H1 (cell line): ENCODE results near the gene MRPL1. TPM values are rescaled to one million over a fixed set of nuclear protein-coding genes. Genes with fewer than 3 reads are reported as not detected.

ENCODE experiments used
- CTCF ChIA-PET: fragments of 300-600 bp; sonication (Branson Sonifier 250); formaldehyde crosslinking; loops from one replicate; lab custom pipeline; 2021; ENCODE audit not compliant: partially characterized antibody; lab: Charles Lee
- POLR2A ChIA-PET: fragments of 300-600 bp; sonication (Branson Sonifier 250); formaldehyde crosslinking; loops from one replicate; lab custom pipeline; 2021; ENCODE audit warnings: inconsistent platforms; ENCODE audit not compliant: partially characterized antibody; lab: Charles Lee
- DNase-seq, 2 experiments: peaks; one replicate each; pipeline versions ENCODE4 v3.0.0 to v3.0.0-alpha.2; 2010 to 2022; ENCODE audit warnings: low spot score in 2 of 2, low read depth in 1 of 2, mixed read lengths in 1 of 2
- FAIRE-seq: peaks from 2 replicates; lab custom pipeline; 2011; peaks lifted over from hg19 to GRCh38; lab: Jason Lieb, UNC
- H2AFZ ChIP-seq: 2 replicates; pipeline ENCODE4 v1.8.1; 2012; ENCODE audit warnings: low read length, inconsistent platforms
- H2AK5ac ChIP-seq: 2 replicates; pipeline ENCODE4 v1.6.1; 2013; ENCODE audit warnings: low read depth, low read length
- H2BK120ac ChIP-seq: replicated peaks from 2 replicates; pipeline ENCODE3; 2013; ENCODE audit warnings: low read depth, low read length, inconsistent platforms
- H2BK12ac ChIP-seq: 2 replicates; pipeline ENCODE4 v1.6.1; 2013; ENCODE audit warnings: low read depth, low read length
- H2BK15ac ChIP-seq: 2 replicates; pipeline ENCODE4 v1.6.1; 2013; ENCODE audit warnings: low read length
- H2BK20ac ChIP-seq: 2 replicates; pipeline ENCODE4 v1.6.1; 2013; ENCODE audit warnings: low read length
- H2BK5ac ChIP-seq: 2 replicates; pipeline ENCODE4 v1.6.1; 2013; ENCODE audit warnings: low read depth, low read length
- H3K14ac ChIP-seq: 2 replicates; pipeline ENCODE4 v1.6.1; 2013; ENCODE audit warnings: inconsistent platforms; ENCODE audit not compliant: insufficient read length
- H3K18ac ChIP-seq: 2 replicates; pipeline ENCODE4 v1.6.1; 2013; ENCODE audit warnings: low read length; ENCODE audit errors: extremely low read depth
- H3K23ac ChIP-seq: 2 replicates; pipeline ENCODE4 v1.6.1; 2013; ENCODE audit warnings: inconsistent platforms; ENCODE audit not compliant: insufficient read length
- H3K23me2 ChIP-seq: 2 replicates; pipeline ENCODE4 v1.6.1; 2013; ENCODE audit warnings: low read depth, low read length
- H3K27ac ChIP-seq: 2 replicates; pipeline ENCODE4 v1.6.1; 2011; ENCODE audit warnings: low read depth, low read length, inconsistent platforms
- H3K27me3 ChIP-seq, 4 experiments: replicated peaks in 1 of 4; 1 replicate in 1 of 4; 2 replicates in 3 of 4; pipeline versions ENCODE4 v1.6.1 to v1.8.1; 2011 to 2013; ENCODE audit warnings: low read length in 3 of 4, mild to moderate bottlenecking in 3 of 4, inconsistent platforms in 2 of 4, mixed read lengths in 2 of 4, moderate library complexity in 1 of 4; ENCODE audit not compliant: control insufficient read depth in 3 of 4, insufficient read depth in 3 of 4; ENCODE audit errors: extremely low read depth in 1 of 4
- H3K36me3 ChIP-seq, 4 experiments: 2 replicates each; pipeline versions ENCODE4 v1.6.1 to v1.8.1; 2011 to 2013; ENCODE audit warnings: mild to moderate bottlenecking in 4 of 4, low read length in 3 of 4, moderate library complexity in 2 of 4, control low read depth in 1 of 4, inconsistent platforms in 1 of 4; ENCODE audit not compliant: insufficient read depth in 4 of 4, control insufficient read depth in 2 of 4
- H3K4ac ChIP-seq: replicated peaks from 2 replicates; pipeline ENCODE3; 2013; ENCODE audit warnings: low read length, low read depth, mixed read lengths, inconsistent platforms; ENCODE audit not compliant: insufficient read length
- H3K4me1 ChIP-seq, 4 experiments: replicated peaks in 1 of 4; 1 replicate in 1 of 4; 2 replicates in 3 of 4; pipeline versions ENCODE4 v1.6.1 to v1.8.1; 2011 to 2013; ENCODE audit warnings: low read length in 3 of 4, inconsistent platforms in 2 of 4, mixed read lengths in 1 of 4; ENCODE audit not compliant: insufficient read depth in 4 of 4, control insufficient read depth in 3 of 4
- H3K4me2 ChIP-seq, 2 experiments: 2 replicates each; pipeline versions ENCODE4 v1.6.1 to v1.8.1; 2011 to 2013; ENCODE audit warnings: low read depth in 2 of 2, low read length in 2 of 2, control low read depth in 1 of 2, inconsistent platforms in 1 of 2, mild to moderate bottlenecking in 1 of 2; ENCODE audit not compliant: insufficient read depth in 1 of 2
- H3K4me3 ChIP-seq, 4 experiments: fragments of 200-600, 300-600 bp in 1 of 4; sonication (generic), shearing (Covaris generic), sonication (Bioruptor Twin) in 1 of 4; 2 replicates each; pipeline versions ENCODE4 v1.5.1 to v1.8.1; 2011 to 2016; ENCODE audit warnings: low read length in 4 of 4, low read depth in 3 of 4, control low read depth in 2 of 4, inconsistent platforms in 2 of 4, mild to moderate bottlenecking in 2 of 4, mixed read lengths in 1 of 4, moderate library complexity in 1 of 4; ENCODE audit not compliant: insufficient read depth in 2 of 4; ENCODE audit errors: extremely low read depth in 1 of 4
- H3K56ac ChIP-seq: replicated peaks from 2 replicates; pipeline ENCODE3; 2013; ENCODE audit warnings: low read depth, mild to moderate bottlenecking, mixed read lengths, low read length, inconsistent platforms; ENCODE audit not compliant: insufficient read length
- H3K79me1 ChIP-seq: 2 replicates; pipeline ENCODE4 v1.6.1; 2013; ENCODE audit warnings: low read depth, low read length, control low read depth
- H3K79me2 ChIP-seq, 2 experiments: 2 replicates each; pipeline versions ENCODE4 v1.6.1 to v1.8.1; 2012 to 2013; ENCODE audit warnings: low read length in 2 of 2, mild to moderate bottlenecking in 2 of 2, inconsistent platforms in 1 of 2; ENCODE audit not compliant: insufficient read depth in 2 of 2, control insufficient read depth in 1 of 2
- H3K9ac ChIP-seq, 4 experiments: replicated peaks in 1 of 4; 1 replicate in 1 of 4; 2 replicates in 3 of 4; pipeline versions ENCODE4 v1.6.1 to v1.8.1; 2011 to 2013; ENCODE audit warnings: low read depth in 3 of 4, low read length in 3 of 4, control low read depth in 2 of 4, mild to moderate bottlenecking in 2 of 4, moderate library complexity in 2 of 4, inconsistent platforms in 1 of 4; ENCODE audit errors: extremely low read depth in 1 of 4
- H3K9me3 ChIP-seq, 2 experiments: 2 replicates each; pipeline versions ENCODE4 v1.6.1 to v1.8.1; 2012 to 2013; ENCODE audit warnings: mild to moderate bottlenecking in 2 of 2, moderate library complexity in 2 of 2, control low read depth in 1 of 2, inconsistent platforms in 1 of 2, low read depth in 1 of 2, low read length in 1 of 2, mixed read lengths in 1 of 2; ENCODE audit not compliant: insufficient read depth in 2 of 2
- H4K20me1 ChIP-seq, 2 experiments: replicated peaks in 1 of 2; 2 replicates each; pipeline versions ENCODE3 to v1.8.1; 2011 to 2013; ENCODE audit warnings: inconsistent platforms in 2 of 2, low read length in 2 of 2, mild to moderate bottlenecking in 1 of 2; ENCODE audit not compliant: insufficient read depth in 2 of 2, control insufficient read depth in 1 of 2
- H4K5ac ChIP-seq: 2 replicates; pipeline ENCODE4 v1.6.1; 2013; ENCODE audit warnings: low read length, low read depth, mixed read lengths, inconsistent platforms; ENCODE audit not compliant: insufficient read length
- H4K8ac ChIP-seq: 2 replicates; pipeline ENCODE4 v1.8.0; 2013; ENCODE audit warnings: mild to moderate bottlenecking, moderate library complexity, low read length, inconsistent platforms; ENCODE audit not compliant: insufficient read depth; ENCODE audit errors: extremely low read depth
- H4K91ac ChIP-seq: replicated peaks from 2 replicates; pipeline ENCODE3; 2013; ENCODE audit warnings: low read length, mixed read lengths, inconsistent platforms; ENCODE audit not compliant: insufficient read length
- RNF2 ChIP-seq: fragments of 200-900, 300-1000 bp; sonication (generic); IDR thresholded peaks from 2 replicates; pipeline ENCODE4 v1.7.1; 2016; ENCODE audit warnings: borderline replicate concordance, low read depth, mild to moderate bottlenecking, antibody characterized with exemption, low read length; ENCODE audit not compliant: poor library complexity, severe bottlenecking; ENCODE audit errors: missing control alignments
- WGBS, 2 experiments: shearing (Covaris generic) in 1 of 2; methylation state at CpG; one replicate each; pipeline versions ENCODE4 v1.1.6 to v1.1.7; 2013 to 2015; ENCODE audit warnings: low lambda C conversion rate in 2 of 2, mixed read lengths in 2 of 2, inconsistent platforms in 1 of 2, low coverage in 1 of 2, missing lambda C conversion rate in 1 of 2; ENCODE audit not compliant: insufficient replicate concordance in 2 of 2, insufficient coverage in 1 of 2, insufficient read length in 1 of 2; ENCODE audit errors: extremely low coverage in 1 of 2, missing lambda C conversion rate in 1 of 2; 5-methylcytosine and 5-hydroxymethylcytosine counted together
- polyA plus RNA-seq, 7 experiments: library from polyadenylated mRNA; depleted of rRNA in 3 of 7; stranded (reverse) in 5 of 7; unstranded in 2 of 7; fragments of >200 nt in 5 of 7; fragments of 200-250 nt in 2 of 7; gene quantifications; 1 replicate in 5 of 7; 2 replicates in 1 of 7; 4 replicates in 1 of 7; pipeline versions ENCODE4 v1.2.1 to v1.2.3, GENCODE V29; 2011 to 2013; ENCODE audit warnings: missing spikeins in 2 of 7, mixed read lengths in 2 of 7
- total RNA-seq: library from RNA; stranded (reverse); fragmentation: NEBNext Ultra II Directional; extraction: Animal tissue kit (Norgen Biotek cat#: 25700); gene quantifications from 2 replicates; pipeline ENCODE4 v1.2.1, GENCODE V29; 2021

Gene MRPL1
- total and polyA plus RNA-seq, 2 of the 8 experiments (the other 6 are each of a cell fraction or from before 2014, with no cell fraction given) = 9.6 to 37.0 TPM

- no peak overlapping the region for H2BK12ac ChIP-seq
- H3K4ac ChIP-seq = no peak overlapping the region
- no peak overlapping the region for H3K9ac ChIP-seq
- H3K36me3 ChIP-seq = no peaks in the 10 kb centered on the region
- H3K79me1 ChIP-seq = no peaks in the 10 kb centered on the region
- no peak overlapping the region for H3K4me2 ChIP-seq
- no peak overlapping the region for H2BK15ac ChIP-seq
- H2BK20ac ChIP-seq = no peak overlapping the region
- no peak overlapping the region for H3K14ac ChIP-seq
- no peak for DNase-seq
- no peak overlapping the region for H3K23ac ChIP-seq
- 84% methylated on average over 2 of the region's 2 CpGs; no CpG with 5 or more reads in 1 of the 2 experiments for WGBS, 2 experiments
- H4K20me1 ChIP-seq = no peaks in the 10 kb centered on the region
- no peak overlapping the region for H2BK5ac ChIP-seq
- H3K9me3 ChIP-seq = no peaks in the 10 kb centered on the region
- no peak for FAIRE-seq
- H2AK5ac ChIP-seq = no peak overlapping the region
- no peak overlapping the region for H4K91ac ChIP-seq
- ChIA-PET POLR2A (interaction anchor here (0.5 to 1.3 kb wide), 2 partner anchors 17 to 98 kb away, joined by 3 read pairs; partner anchors contain the start of gene FRAS1), CTCF (interaction anchor here (0.6 to 1.8 kb wide), 6 partner anchors 14 to 575 kb away, joined by 3 to 4 read pairs (median 3); no protein-coding TSS in a partner anchor)
- no peak overlapping the region for H4K5ac ChIP-seq
- no peaks in the 10 kb centered on the region for H3K27me3 ChIP-seq
- H3K4me3 ChIP-seq = no peak overlapping the region
- H4K8ac ChIP-seq = no peak overlapping the region
- H3K79me2 ChIP-seq = no peaks in the 10 kb centered on the region
- no peak overlapping the region for H3K56ac ChIP-seq
- no peak overlapping the region for H3K27ac ChIP-seq
- no peak overlapping the region for H2AFZ ChIP-seq
- H3K4me1 ChIP-seq = no peaks in the 10 kb centered on the region
- H3K23me2 ChIP-seq = no peaks in the 10 kb centered on the region
- H2BK120ac ChIP-seq = no peak overlapping the region
- H3K18ac ChIP-seq = no peak overlapping the region
- no peak for TF ChIP-seq RNF2
Observed at GRCh38 chr4:77958897-77959296, 96.3 kb downstream of the MRPL1 start.
